Activated CD4-positive, alpha-beta memory T cell treated with anti-CD3 and anti-CD28 coated beads for 36 hours (primary cell): ENCODE measurements around the gene PTPN7. TPM values are rescaled to one million over a fixed set of nuclear protein-coding genes. Genes with fewer than 3 reads are reported as not detected.
"Not testable (repeated sequence)": the region's sequence is repeated elsewhere in the genome, so short reads cannot be mapped to it uniquely, and the experiment has no call there.

Source experiments
- CTCF ChIA-PET: fragments of 350-600 bp; sonication (Branson Sonifier 250); formaldehyde crosslinking; loops from one replicate; lab custom pipeline; 2021; ENCODE audit warnings: antibody characterized with exemption, inconsistent platforms; lab: Charles Lee
- POLR2A ChIA-PET: fragments of 350-600 bp; sonication (Branson Sonifier 250); formaldehyde crosslinking; loops from one replicate; lab custom pipeline; 2021; ENCODE audit warnings: antibody characterized with exemption; lab: Charles Lee
- DNase-seq: peaks from one replicate; pipeline ENCODE4 v3.0.0-alpha.2; 2020
- H3K27ac Mint-ChIP-seq: one replicate; pipeline ENCODE4 v1.8.0; 2021; ENCODE audit warnings: mixed read lengths
- H3K27me3 Mint-ChIP-seq: one replicate; pipeline ENCODE4 v1.8.0; 2021; ENCODE audit warnings: mixed read lengths
- H3K36me3 Mint-ChIP-seq: one replicate; pipeline ENCODE4 v1.8.0; 2021; ENCODE audit warnings: mixed read lengths
- H3K4me1 Mint-ChIP-seq: one replicate; pipeline ENCODE4 v1.8.0; 2021; ENCODE audit warnings: low read depth, mixed read lengths
- H3K4me3 Mint-ChIP-seq: one replicate; pipeline ENCODE4 v1.8.0; 2021; ENCODE audit warnings: mild to moderate bottlenecking, mixed read lengths
- H3K9me3 Mint-ChIP-seq: one replicate; pipeline ENCODE4 v1.8.0; 2021; ENCODE audit warnings: mixed read lengths
- intact Hi-C: fragments of 100-400 bp; cut with micrococcal nuclease; formaldehyde crosslinking; loops from one replicate; pipeline ENCODE4 v1.15.1; 2023
- total RNA-seq, 2 experiments: library from RNA; stranded (reverse); gene quantifications; one replicate each; pipeline ENCODE4 v1.2.3, GENCODE V29; 2021

Gene PTPN7
- total RNA-seq, 2 experiments from 2014 or later = 197 to 199 TPM

DNA sequence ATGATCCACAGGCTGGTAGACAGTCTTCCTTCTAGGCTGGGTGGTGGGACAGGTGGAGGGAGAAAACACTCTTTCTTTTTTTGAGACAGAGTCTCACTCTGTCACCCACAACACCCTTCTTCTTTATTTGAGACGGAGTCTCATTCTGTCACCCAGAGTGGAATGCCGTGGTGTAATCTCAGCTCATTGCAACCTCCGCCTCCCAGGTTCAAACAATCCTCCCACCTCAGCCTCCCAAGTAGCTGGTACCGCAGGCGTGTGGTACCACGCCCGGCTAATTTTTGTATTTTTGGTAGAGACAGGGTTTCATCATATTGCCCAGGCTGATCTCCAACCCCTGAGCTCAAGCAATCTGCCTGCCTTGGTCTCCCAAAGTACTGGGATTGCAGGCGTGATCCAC lies 34.8 kb downstream of the PTPN7 start:
- H3K27ac Mint-ChIP-seq = no peak overlapping the region
- H3K4me3 Mint-ChIP-seq = no peak overlapping the region
- H3K27me3 Mint-ChIP-seq = no peaks in the 10 kb centered on the region
- no peaks in the 10 kb centered on the region for H3K9me3 Mint-ChIP-seq
- H3K4me1 Mint-ChIP-seq = no peaks in the 10 kb centered on the region
- no peaks in the 10 kb centered on the region for H3K36me3 Mint-ChIP-seq
- intact Hi-C loops = no loop called here
- DNase-seq = no peak
- ChIA-PET POLR2A (no interaction called here), CTCF (interaction anchor here (1.8 to 3.1 kb wide), 2 partner anchors 9 to 126 kb away, joined by 8 to 9 read pairs; no protein-coding TSS in a partner anchor)

DNA sequence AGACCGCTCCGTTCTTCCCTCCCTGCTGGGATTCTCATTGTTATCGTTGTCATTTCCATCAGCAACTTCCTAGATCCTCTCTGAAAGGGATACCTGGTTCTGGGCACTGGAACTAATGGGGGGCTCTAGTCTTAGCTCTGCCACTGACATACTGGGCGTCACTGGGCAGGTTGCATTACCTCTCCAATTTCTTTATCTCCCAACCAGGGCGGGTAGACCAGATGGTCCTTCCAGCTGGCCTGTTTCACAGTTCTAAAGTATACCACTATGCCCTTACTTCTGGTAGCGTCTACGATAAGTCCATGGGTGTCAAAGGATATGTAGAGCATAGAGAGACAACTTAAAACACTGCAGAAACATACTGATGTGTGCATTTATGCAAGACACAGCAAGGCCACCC lies 36.3 kb downstream of the PTPN7 start:
- CTCF ChIA-PET = interaction anchor here (3.1 kb wide), 1 partner anchor 11 kb away, joined by 9 read pairs; no protein-coding TSS in a partner anchor
- intact Hi-C loops = no loop called here
- Mint-ChIP-seq H3K9me3 (no peaks in the 10 kb centered on the region), H3K27ac (no peak overlapping the region), H3K27me3 (no peaks in the 10 kb centered on the region), H3K36me3 (no peaks in the 10 kb centered on the region), H3K4me3 (no peak overlapping the region), H3K4me1 (no peaks in the 10 kb centered on the region)
- POLR2A ChIA-PET = no interaction called here
- DNase-seq = no peak

DNA sequence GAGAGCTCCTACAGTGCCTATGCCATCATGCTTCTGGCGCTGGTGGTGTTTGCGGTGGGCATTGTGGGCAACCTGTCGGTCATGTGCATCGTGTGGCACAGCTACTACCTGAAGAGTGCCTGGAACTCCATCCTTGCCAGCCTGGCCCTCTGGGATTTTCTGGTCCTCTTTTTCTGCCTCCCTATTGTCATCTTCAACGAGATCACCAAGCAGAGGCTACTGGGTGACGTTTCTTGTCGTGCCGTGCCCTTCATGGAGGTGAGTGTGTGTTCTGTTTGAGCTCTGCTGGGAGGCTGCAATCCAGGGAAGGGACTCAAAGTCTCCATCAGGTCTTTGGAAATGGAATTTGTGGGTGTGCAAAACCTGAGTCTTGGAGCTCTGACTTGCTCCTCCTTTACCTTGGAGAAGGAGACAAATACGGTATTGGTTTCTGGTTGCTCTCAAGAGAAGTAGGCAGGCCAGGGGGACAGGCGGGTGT lies 37.0 kb downstream of the PTPN7 start:
- Mint-ChIP-seq H3K27me3 (no peaks in the 10 kb centered on the region), H3K4me3 (no peak overlapping the region), H3K4me1 (no peaks in the 10 kb centered on the region), H3K36me3 (no peaks in the 10 kb centered on the region), H3K27ac (no peak overlapping the region), H3K9me3 (no peaks in the 10 kb centered on the region)
- intact Hi-C loops = no loop called here
- no peak for DNase-seq
- ChIA-PET POLR2A (no interaction called here), CTCF (interaction anchor here (3.1 kb wide), 1 partner anchor 12 kb away, joined by 9 read pairs; no protein-coding TSS in a partner anchor)

DNA sequence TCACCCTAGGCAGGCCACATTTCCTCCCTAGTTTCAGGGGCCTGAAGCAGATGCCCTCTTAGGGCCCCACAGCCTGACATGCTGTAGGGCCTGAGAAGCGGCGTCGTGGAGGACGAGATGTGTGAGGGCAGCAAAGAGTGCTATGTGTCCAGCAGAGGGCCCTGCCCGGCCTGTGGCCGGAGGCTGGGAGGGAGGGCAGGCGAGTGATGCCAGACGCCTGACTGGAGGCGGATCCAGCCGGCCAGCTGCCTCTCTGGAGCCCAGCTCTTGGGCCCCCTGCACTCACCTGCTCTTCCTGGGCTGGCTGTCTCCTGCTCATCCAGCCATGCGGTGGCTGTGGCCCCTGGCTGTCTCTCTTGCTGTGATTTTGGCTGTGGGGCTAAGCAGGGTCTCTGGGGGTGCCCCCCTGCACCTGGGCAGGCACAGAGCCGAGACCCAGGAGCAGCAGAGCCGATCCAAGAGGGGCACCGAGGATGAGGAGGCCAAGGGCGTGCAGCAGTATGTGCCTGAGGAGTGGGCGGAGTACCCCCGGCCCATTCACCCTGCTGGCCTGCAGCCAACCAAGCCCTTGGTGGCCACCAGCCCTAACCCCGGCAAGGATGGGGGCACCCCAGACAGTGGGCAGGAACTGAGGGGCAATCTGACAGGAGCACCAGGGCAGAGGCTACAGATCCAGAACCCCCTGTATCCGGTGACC lies 37.6 kb downstream of the PTPN7 start, which contains the start of gene GPR37L1:
Gene GPR37L1, plus strand, starts transcription at position 279 of the 697 bp plus-strand sequence. Its CDS starts 47 bp downstream, at position 326.
- Mint-ChIP-seq H3K36me3 (no peaks in the 10 kb centered on the region), H3K27ac (no peak within 1 kb of the TSS), H3K4me3 (no peak within 1 kb of the TSS), H3K9me3 (no peaks in the 10 kb centered on the region), H3K27me3 (no peaks in the 10 kb centered on the region), H3K4me1 (no peaks in the 10 kb centered on the region)
- ChIA-PET POLR2A (no interaction called here), CTCF (interaction anchor here (3.1 kb wide), 1 partner anchor 12 kb away, joined by 9 read pairs; no protein-coding TSS in a partner anchor)
- no peak for DNase-seq
- intact Hi-C loops = no loop called here

DNA sequence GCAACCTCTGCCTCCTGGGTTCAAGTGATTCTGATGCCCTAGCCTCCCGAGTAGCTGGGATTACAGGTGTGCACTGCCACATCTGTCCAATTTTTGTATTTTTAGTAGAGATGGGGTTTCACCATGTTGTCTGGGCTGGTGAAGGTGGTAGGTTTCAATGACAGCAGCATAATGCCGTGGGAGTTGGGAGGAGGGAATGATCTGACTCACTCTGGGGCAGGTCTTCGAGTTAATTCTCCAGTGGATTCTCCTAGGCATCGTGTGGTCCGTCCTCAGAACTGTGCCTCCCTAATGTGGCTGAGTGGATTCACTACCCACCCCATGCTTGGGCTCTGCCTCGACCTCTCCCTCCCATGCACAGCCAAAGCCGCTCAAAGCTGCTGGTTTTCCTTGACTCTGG lies 39.4 kb downstream of the PTPN7 start:
- H3K27me3 Mint-ChIP-seq = no peaks in the 10 kb centered on the region
- POLR2A ChIA-PET = no interaction called here
- no peak overlapping the region for H3K27ac Mint-ChIP-seq
- H3K9me3 Mint-ChIP-seq = no peaks in the 10 kb centered on the region
- intact Hi-C loops = no loop called here
- no peaks in the 10 kb centered on the region for H3K36me3 Mint-ChIP-seq
- CTCF ChIA-PET = interaction anchor here (0.6 to 1.2 kb wide), 3 partner anchors 48 to 135 kb away, joined by 3 to 4 read pairs (median 4); no protein-coding TSS in a partner anchor
- no peaks in the 10 kb centered on the region for H3K4me1 Mint-ChIP-seq
- DNase-seq = no peak
- H3K4me3 Mint-ChIP-seq = no peak overlapping the region

DNA sequence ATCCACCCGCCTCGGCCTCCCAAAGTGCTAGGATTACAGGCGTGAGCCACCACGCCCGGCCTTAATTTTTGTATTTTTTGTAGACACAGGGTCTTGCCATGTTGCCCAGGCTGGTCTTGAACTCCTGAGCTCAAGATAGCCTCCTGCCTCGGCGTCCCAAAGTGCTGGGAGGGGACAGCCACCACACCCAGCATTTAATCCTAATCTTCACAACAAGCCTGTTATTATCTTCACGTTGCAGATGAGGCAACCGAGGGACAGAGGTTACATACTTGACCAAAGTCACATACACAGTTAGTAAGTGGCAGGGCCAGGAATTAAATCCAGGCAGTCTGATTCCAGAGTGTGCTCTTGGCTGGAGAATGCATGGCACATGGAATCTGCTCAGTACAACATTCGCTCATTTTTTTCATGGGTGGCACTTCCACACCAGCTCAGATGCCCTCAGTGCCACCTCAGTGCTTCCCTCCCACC lies 42.5 kb downstream of the PTPN7 start:
- intact Hi-C loops = loop anchor here (2.0 kb wide), 1 partner anchor 109 kb away; no protein-coding TSS in a partner anchor
- Mint-ChIP-seq H3K36me3 (no peaks in the 10 kb centered on the region), H3K27me3 (no peaks in the 10 kb centered on the region), H3K4me3 (no peak overlapping the region), H3K27ac (no peak overlapping the region), H3K4me1 (no peaks in the 10 kb centered on the region), H3K9me3 (no peaks in the 10 kb centered on the region)
- CTCF ChIA-PET = interaction anchor here (0.7 to 2.5 kb wide), 6 partner anchors 15 to 118 kb away, joined by 3 to 25 read pairs (median 4); no protein-coding TSS in a partner anchor
- DNase-seq = no peak
- POLR2A ChIA-PET = no interaction called here

DNA sequence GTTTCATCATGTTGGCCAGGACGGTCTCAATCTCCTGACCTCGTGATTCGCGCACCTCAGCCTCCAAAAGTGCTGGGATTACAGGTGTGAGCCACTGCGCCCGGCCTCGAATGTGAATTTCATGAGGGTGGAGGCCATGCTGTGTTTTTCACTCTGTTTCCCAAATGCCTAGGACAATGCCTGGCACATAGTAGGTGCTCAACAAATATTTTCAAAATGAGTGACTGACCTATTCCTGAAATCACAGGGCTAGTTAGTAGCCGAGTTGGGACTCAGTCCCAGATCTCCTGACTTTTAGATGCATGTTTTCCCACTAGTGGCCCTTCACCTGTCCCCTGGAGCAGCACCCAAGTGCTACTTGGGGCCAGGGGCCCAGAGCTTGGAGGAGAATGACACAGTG lies 44.1 kb downstream of the PTPN7 start:
- CTCF ChIA-PET = interaction anchor here (1.2 kb wide), 1 partner anchor 19 kb away, joined by 3 read pairs; no protein-coding TSS in a partner anchor
- H3K27ac Mint-ChIP-seq = no peak overlapping the region

DNA sequence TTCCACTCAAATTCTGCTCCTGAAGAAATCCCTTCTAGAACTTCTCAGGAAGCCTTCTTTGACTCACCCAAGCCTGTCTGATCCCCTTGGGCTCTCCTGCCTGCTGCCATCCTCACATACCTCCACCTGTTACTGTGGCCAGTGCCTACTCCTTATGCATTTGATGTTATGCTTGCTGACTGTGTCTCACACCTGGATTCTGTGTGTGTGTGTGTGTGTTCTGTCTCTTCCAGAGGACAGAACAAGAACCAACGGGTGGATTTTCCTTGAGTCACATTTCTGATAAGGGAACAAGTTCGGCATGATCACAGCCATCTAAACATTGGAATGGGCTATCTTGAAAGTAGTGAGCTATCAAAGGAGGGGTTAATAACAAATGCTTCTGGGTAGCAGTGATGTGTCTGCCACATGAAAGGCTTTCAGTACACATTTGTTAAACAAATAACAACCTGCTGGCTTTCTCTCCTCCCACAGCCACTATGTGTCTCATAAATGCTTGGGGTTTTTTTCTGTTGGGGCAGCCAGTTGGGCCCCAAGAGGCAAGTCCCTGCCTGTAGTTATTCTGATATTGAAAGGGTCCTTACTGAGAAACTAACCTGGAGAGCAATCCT lies 46.6 kb downstream of the PTPN7 start:
- no peaks in the 10 kb centered on the region for H3K9me3 Mint-ChIP-seq
- H3K4me1 Mint-ChIP-seq = no peaks in the 10 kb centered on the region
- H3K27ac Mint-ChIP-seq = no peak overlapping the region
- no peak for DNase-seq
- intact Hi-C loops = no loop called here
- no peaks in the 10 kb centered on the region for H3K27me3 Mint-ChIP-seq
- H3K36me3 Mint-ChIP-seq = no peaks in the 10 kb centered on the region
- POLR2A ChIA-PET = no interaction called here
- H3K4me3 Mint-ChIP-seq = no peak overlapping the region
- CTCF ChIA-PET = interaction anchor here (0.7 to 1.9 kb wide), 5 partner anchors 22 to 218 kb away, joined by 3 to 5 read pairs (median 4); no protein-coding TSS in a partner anchor

More for the DNA sequence above, 44.1 kb downstream of the PTPN7 start:
- Mint-ChIP-seq H3K4me1 (no peaks in the 10 kb centered on the region), H3K9me3 (no peaks in the 10 kb centered on the region), H3K36me3 (no peaks in the 10 kb centered on the region), H3K4me3 (no peak overlapping the region), H3K27me3 (no peaks in the 10 kb centered on the region)
- no peak for DNase-seq
- POLR2A ChIA-PET = no interaction called here
- intact Hi-C loops = no loop called here

DNA sequence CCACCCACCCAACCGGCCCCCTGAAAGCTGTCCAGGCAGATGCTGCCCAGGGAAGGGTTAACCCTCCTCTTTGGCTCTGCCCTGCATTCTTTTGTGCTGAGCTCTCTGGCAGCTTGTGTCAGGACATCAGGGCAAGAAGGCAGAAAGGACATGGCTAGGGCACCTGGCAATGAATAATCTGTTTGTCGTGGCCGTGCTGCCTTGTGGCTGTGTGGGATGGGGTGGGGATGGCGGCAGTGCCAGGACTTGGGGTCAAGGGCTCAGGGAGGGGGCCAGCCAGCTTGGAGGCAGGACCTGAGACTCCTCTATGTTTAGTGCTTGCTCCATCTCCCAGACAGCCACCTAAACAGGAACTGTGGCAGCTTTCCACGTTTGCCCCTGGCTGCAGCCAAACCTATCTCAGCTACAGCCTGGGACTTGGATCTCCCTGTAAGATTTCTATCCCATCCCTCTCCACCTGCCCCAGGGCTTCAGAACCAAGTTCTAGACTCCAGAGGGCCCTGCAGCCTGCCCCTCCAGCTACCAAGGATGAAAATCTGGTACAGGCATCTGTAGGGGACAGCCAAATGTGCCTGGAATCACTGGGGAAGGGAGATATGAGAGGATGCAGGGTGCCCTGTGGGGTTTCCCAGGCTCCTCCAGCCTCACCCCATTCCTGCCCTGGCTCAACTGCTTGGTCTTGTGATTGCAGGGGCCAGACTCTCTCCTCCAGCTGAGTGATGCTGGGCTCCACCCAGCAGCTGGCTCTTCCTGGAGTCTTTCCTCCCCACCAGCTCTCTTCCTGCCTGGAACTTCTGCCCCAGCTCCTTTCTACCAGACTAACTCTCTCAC lies 47.3 kb downstream of the PTPN7 start:
- no peak overlapping the region for H3K4me3 Mint-ChIP-seq
- POLR2A ChIA-PET = no interaction called here
- intact Hi-C loops = no loop called here
- no peaks in the 10 kb centered on the region for H3K9me3 Mint-ChIP-seq
- H3K4me1 Mint-ChIP-seq = no peaks in the 10 kb centered on the region
- H3K27ac Mint-ChIP-seq = no peak overlapping the region
- DNase-seq = no peak
- H3K36me3 Mint-ChIP-seq = no peaks in the 10 kb centered on the region
- CTCF ChIA-PET = interaction anchor here (0.7 to 1.9 kb wide), 5 partner anchors 22 to 217 kb away, joined by 3 to 5 read pairs (median 4); no protein-coding TSS in a partner anchor
- no peaks in the 10 kb centered on the region for H3K27me3 Mint-ChIP-seq

DNA sequence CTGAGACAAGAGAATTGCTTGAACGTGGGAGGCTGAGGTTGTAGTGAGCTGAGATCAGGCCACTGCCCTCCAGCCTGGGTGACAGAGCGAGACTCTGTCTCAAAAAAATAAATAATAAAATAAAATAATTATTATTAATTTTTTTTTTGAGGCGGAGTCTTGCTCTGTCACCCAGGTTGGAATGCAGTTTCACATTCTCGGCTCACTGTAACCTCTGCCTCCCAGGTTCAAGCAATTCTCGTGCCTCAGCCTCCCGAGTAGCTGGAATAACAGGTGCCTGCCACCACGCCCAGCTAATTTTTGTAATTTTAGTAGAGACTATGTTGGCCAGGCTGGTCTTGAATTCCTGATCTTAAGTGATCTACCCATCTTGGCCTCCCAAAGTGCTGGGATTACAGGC lies 48.8 kb downstream of the PTPN7 start:
- POLR2A ChIA-PET, H3K4me1 Mint-ChIP-seq, DNase-seq, H3K4me3 Mint-ChIP-seq, H3K36me3 Mint-ChIP-seq, H3K27me3 Mint-ChIP-seq, H3K27ac Mint-ChIP-seq, intact Hi-C loops, H3K9me3 Mint-ChIP-seq: not testable (repeated sequence)
- CTCF ChIA-PET = interaction anchor here (0.6 kb wide), 1 partner anchor 22 kb away, joined by 7 read pairs; no protein-coding TSS in a partner anchor

DNA sequence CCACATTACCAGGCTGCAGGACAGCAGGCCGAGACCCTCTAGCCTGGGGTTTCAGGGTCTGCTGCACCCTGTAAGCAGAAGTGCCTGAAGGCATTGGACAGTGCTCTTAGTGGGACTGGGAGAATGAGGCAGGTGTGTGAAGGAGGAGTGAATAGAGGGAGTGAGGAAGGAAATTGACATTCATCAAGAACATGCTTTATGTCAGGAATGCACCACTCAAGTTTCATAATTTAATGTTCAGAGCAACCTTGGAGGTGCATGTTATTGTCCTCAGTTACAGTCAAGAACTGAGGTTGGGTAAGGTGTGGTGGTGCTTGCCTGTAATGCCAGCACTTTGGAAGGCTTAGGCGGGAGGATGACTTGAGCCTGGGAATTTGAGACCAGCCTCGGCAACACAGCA lies 49.4 kb downstream of the PTPN7 start:
- intact Hi-C loops = no loop called here
- no peak for DNase-seq
- H3K27me3 Mint-ChIP-seq = no peaks in the 10 kb centered on the region
- H3K36me3 Mint-ChIP-seq = no peaks in the 10 kb centered on the region
- no peak overlapping the region for H3K27ac Mint-ChIP-seq
- no peaks in the 10 kb centered on the region for H3K9me3 Mint-ChIP-seq
- CTCF ChIA-PET = no interaction called here
- no peaks in the 10 kb centered on the region for H3K4me1 Mint-ChIP-seq
- POLR2A ChIA-PET = no interaction called here
- H3K4me3 Mint-ChIP-seq = no peak overlapping the region
